ENCODE results near the gene CTXN1. TPM values are rescaled to one million over a fixed set of nuclear protein-coding genes. Genes with fewer than 3 reads are reported as not detected.

CTXN1 gene
- total RNA-seq, 2 donors from 2014 or later, result not detected

GRCh38 chr19:7911508-7912143 lies 14.3 kb downstream of the CTXN1 start:
- no peak for DNase-seq
- no peaks in the 10 kb centered on the region for H3K9me3 ChIP-seq (ENCODE audit: control insufficient read depth, low read length, poor library complexity, severe bottlenecking)
- Mint-ChIP-seq H3K4me1 (peaks cover 13% of the 10 kb centered on the region), H3K27me3 (peaks cover 6% of the 10 kb centered on the region), H3K36me3 (ENCODE audit: low read depth) (peaks cover 11% of the 10 kb centered on the region), H3K27ac (no peak overlapping the region), H3K4me3 (no peak overlapping the region)
- ATAC-seq, result no peak

GRCh38 chr19:7910321-7911161 lies 15.4 kb downstream of the CTXN1 start:
- ATAC-seq (no peak), DNase-seq (no peak)
- Mint-ChIP-seq H3K27ac (no peak overlapping the region), H3K36me3 (ENCODE audit: low read depth) (peaks cover 11% of the 10 kb centered on the region), H3K27me3 (peaks cover 4% of the 10 kb centered on the region), H3K4me1 (peaks cover 15% of the 10 kb centered on the region), H3K4me3 (no peak overlapping the region)
- H3K9me3 ChIP-seq (ENCODE audit: control insufficient read depth, low read length, poor library complexity, severe bottlenecking), result no peaks in the 10 kb centered on the region

DNA sequence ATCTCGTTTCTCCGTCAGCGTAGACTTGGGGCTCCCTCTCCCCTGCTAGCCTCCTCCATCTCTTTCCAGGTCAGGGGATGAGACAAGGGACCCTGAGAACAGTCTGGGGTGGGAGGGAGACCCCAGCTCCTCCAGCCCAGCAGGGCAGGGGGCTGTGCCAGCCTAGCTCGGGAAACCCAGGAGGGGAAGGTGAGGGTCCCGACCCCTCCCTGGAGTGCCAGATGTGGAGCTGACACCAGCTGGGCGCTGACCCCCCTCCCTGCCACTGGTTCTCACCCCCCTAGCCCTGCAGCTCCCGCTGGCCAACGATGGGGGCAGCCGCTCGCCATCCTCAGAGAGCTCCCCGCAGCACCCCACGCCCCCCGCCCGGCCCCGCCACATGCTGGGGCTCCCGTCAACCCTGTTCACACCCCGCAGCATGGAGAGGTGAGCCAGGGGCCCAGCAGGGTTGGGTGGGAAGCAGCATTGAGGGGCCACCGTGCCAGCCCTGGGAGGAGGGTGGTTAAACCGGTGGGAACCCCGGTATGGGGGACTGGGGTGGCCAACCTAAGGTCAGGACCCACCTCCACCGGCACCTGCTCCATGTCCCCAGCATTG lies 16.4 kb downstream of the CTXN1 start:
- Mint-ChIP-seq H3K4me1 (peaks cover 20% of the 10 kb centered on the region), H3K27ac (no peak overlapping the region), H3K27me3 (no peaks in the 10 kb centered on the region), H3K36me3 (ENCODE audit: low read depth) (peaks cover 11% of the 10 kb centered on the region), H3K4me3 (no peak overlapping the region)
- H3K9me3 ChIP-seq (ENCODE audit: control insufficient read depth, low read length, poor library complexity, severe bottlenecking), result no peaks in the 10 kb centered on the region
- DNase-seq, result no peak
- ATAC-seq, result no peak

- no peaks in the 10 kb centered on the region for H3K9me3 ChIP-seq (ENCODE audit: control insufficient read depth, low read length, poor library complexity, severe bottlenecking)
- H3K4me3 Mint-ChIP-seq, result no peak overlapping the region
- no peak for ATAC-seq
- H3K36me3 Mint-ChIP-seq (ENCODE audit: low read depth), result peaks cover 11% of the 10 kb centered on the region
- no peak for DNase-seq
- no peaks in the 10 kb centered on the region for H3K27me3 Mint-ChIP-seq
- H3K27ac Mint-ChIP-seq, result no peak overlapping the region
- H3K4me1 Mint-ChIP-seq, result peaks cover 23% of the 10 kb centered on the region
These were observed 17.0 kb downstream of the CTXN1 start for GRCh38 chr19:7908742-7909461.

GRCh38 chr19:7908078-7908699 lies 17.7 kb downstream of the CTXN1 start:
- Mint-ChIP-seq H3K27me3 (no peaks in the 10 kb centered on the region), H3K4me1 (peaks cover 26% of the 10 kb centered on the region), H3K27ac (no peak overlapping the region), H3K36me3 (ENCODE audit: low read depth) (peaks cover 11% of the 10 kb centered on the region), H3K4me3 (no peak overlapping the region)
- H3K9me3 ChIP-seq (ENCODE audit: control insufficient read depth, low read length, poor library complexity, severe bottlenecking), result no peaks in the 10 kb centered on the region
- ATAC-seq, result no peak
- no peak for DNase-seq

- DNase-seq (no peak), ATAC-seq (no peak)
- no peak overlapping the region for H3K4me3 Mint-ChIP-seq
- no peaks in the 10 kb centered on the region for H3K9me3 ChIP-seq (ENCODE audit: control insufficient read depth, low read length, poor library complexity, severe bottlenecking)
- no peaks in the 10 kb centered on the region for H3K27me3 Mint-ChIP-seq
- H3K4me1 Mint-ChIP-seq, result peaks cover 22% of the 10 kb centered on the region
- H3K27ac Mint-ChIP-seq, result no peak overlapping the region
- H3K36me3 Mint-ChIP-seq (ENCODE audit: low read depth), result peaks cover 7% of the 10 kb centered on the region
These were observed 18.4 kb downstream of the CTXN1 start for GRCh38 chr19:7907544-7907943.

DNA sequence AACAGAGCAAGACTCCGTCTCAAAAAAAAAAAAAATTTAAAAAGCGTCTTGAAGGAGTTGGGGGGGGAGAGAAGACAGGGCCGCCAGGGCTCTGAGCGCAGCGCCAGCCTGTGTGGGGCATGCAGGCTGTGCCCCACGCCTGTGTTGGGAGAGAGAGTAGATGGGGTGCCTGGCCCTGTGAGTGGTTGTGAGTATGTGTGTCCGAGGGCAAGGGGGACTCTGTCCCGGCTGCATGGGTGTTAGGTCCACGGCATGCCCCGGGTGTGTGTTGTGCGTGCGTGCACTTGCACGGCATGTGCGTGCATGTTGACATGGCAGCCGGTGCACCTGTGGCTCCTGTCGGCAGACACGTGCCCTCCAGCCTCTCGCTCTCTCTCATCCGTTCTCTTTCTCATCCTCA lies 18.8 kb downstream of the CTXN1 start:
- Mint-ChIP-seq H3K27ac (no peak overlapping the region), H3K4me3 (peak overlapping the region; percentile 9), H3K4me1 (peaks cover 22% of the 10 kb centered on the region), H3K27me3 (no peaks in the 10 kb centered on the region), H3K36me3 (ENCODE audit: low read depth) (peaks cover 7% of the 10 kb centered on the region)
- no peak for ATAC-seq
- no peaks in the 10 kb centered on the region for H3K9me3 ChIP-seq (ENCODE audit: control insufficient read depth, low read length, poor library complexity, severe bottlenecking)
- DNase-seq, result no peak

DNA sequence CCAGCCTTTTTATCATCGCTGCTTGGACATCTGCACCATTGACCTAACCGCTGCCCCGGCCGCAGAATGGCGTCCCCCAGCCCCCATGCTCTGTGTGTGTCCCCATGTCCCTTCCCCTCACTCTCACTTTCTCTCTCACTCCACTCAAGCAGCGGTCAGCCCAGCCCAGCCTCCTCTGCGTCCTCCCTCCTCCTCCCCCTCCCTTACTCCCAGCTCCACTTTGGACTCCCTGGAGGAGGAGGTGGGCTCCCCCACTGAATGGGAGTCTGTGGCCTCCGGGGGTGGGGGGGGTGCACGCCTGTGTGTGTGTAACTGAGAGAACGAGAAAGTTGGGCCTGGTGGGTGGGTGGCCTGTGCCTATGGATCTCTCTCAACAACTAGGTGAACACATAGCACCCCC lies 20.1 kb downstream of the CTXN1 start:
- Mint-ChIP-seq H3K36me3 (ENCODE audit: low read depth) (no peaks in the 10 kb centered on the region), H3K4me3 (peak overlapping the region; percentile 76), H3K27ac (peak overlapping the region; percentile 97), H3K4me1 (peaks cover 22% of the 10 kb centered on the region), H3K27me3 (no peaks in the 10 kb centered on the region)
- ATAC-seq, result no peak
- no peaks in the 10 kb centered on the region for H3K9me3 ChIP-seq (ENCODE audit: control insufficient read depth, low read length, poor library complexity, severe bottlenecking)
- no peak for DNase-seq

DNA sequence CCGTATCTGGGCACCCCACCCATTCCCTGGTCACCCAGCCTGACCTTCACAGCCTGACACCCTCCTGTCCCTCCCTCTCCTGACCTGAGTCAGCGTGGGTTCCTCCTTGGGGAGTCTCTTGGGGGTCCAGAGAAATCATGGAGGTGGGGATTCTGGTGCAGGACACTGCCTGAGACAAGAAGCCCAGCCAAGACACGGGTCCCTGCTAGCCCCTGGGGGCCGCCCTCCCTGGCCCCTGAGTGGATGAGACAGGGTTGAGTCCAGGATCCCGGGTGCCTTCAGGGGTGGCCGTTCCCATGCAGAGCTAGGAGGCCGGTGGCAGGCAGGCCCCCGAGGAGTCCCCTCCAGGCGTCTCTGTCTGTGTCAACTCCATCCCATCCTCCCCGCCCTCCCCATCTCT lies 20.7 kb downstream of the CTXN1 start:
- peaks cover 20% of the 10 kb centered on the region for H3K4me1 Mint-ChIP-seq
- H3K27ac Mint-ChIP-seq, result peak overlapping the region; percentile 97
- no peak for DNase-seq
- no peaks in the 10 kb centered on the region for H3K9me3 ChIP-seq (ENCODE audit: control insufficient read depth, low read length, poor library complexity, severe bottlenecking)
- ATAC-seq, result no peak
- H3K36me3 Mint-ChIP-seq (ENCODE audit: low read depth), result no peaks in the 10 kb centered on the region
- no peaks in the 10 kb centered on the region for H3K27me3 Mint-ChIP-seq
- H3K4me3 Mint-ChIP-seq, result peak overlapping the region; percentile 91

- DNase-seq (peak; percentile 70 to 75 (median 70)), ATAC-seq (peak; percentile 68)
- no peaks in the 10 kb centered on the region for H3K9me3 ChIP-seq (ENCODE audit: control insufficient read depth, low read length, poor library complexity, severe bottlenecking)
- no peaks in the 10 kb centered on the region for H3K27me3 Mint-ChIP-seq
- H3K36me3 Mint-ChIP-seq (ENCODE audit: low read depth), result no peaks in the 10 kb centered on the region
- H3K4me1 Mint-ChIP-seq, result peaks cover 20% of the 10 kb centered on the region
- peak overlapping the region; percentile 97 for H3K27ac Mint-ChIP-seq
- peak overlapping the region; percentile 91 for H3K4me3 Mint-ChIP-seq
These were observed 21.6 kb downstream of the CTXN1 start for GRCh38 chr19:7904074-7905020.

GRCh38 chr19:7903244-7904073 lies 22.5 kb downstream of the CTXN1 start, which contains the start of gene MAP2K7:
TSS of gene MAP2K7 (plus strand) at chr19:7903877. CDS start at chr19:7903945, 68 bp downstream.
- peak; percentile 86 for ATAC-seq
- Mint-ChIP-seq H3K27me3 (no peaks in the 10 kb centered on the region), H3K27ac (peak within 1 kb of the TSS; percentile 97), H3K36me3 (ENCODE audit: low read depth) (no peaks in the 10 kb centered on the region), H3K4me3 (peak within 1 kb of the TSS; percentile 91), H3K4me1 (peaks cover 20% of the 10 kb centered on the region)
- no peaks in the 10 kb centered on the region for H3K9me3 ChIP-seq (ENCODE audit: control insufficient read depth, low read length, poor library complexity, severe bottlenecking)
- DNase-seq, result peak; percentile 100

Data from T-helper 17 cell (primary cell).